Measurements from ENCODE around the gene FKBP9.
"Not testable (repeated sequence)": the region's sequence is repeated elsewhere in the genome, so short reads cannot be mapped to it uniquely, and the experiment has no call there.

Gene FKBP9

DNA sequence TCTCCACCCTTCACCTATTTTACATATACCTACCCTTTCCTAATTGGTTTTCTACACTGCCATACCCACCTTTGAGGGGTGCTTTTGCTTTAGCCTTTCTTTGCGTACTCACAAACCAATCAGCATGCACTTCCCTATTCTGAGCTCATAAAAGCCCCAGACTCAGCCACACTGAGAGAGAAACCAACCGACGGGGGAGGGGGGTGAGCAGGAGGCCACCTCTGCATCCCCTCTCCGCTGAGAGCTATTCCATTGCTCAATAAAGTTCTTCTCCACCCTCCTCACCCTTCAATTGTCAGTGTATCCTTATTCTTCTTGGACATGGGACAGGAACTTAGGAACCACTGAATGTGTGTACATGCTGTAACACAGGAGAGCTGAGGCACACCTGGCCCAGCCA lies 9.0 kb upstream of the FKBP9 start:
- DNase-seq (ENCODE audit: low read depth) = no peak

DNA sequence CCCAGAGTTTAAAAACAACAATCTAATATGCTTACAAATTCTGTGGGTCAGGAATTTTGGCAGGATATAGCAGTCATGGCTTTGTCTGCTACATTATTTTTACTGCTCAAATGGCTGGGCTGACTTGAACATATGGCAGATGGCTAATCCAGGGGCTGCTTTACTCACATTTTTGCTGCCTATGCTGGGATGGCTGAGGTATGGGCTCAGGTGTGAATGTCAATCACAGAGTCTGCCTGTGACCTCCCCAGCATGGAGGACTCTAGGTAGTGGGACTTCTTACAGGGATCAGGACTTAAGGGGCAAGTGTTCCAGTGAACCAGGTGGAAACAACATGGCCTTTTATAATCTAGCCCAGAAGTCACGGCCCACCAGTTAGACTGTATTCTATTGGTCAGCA lies 4.4 kb upstream of the FKBP9 start:
- no peak for DNase-seq (ENCODE audit: low read depth)

DNA sequence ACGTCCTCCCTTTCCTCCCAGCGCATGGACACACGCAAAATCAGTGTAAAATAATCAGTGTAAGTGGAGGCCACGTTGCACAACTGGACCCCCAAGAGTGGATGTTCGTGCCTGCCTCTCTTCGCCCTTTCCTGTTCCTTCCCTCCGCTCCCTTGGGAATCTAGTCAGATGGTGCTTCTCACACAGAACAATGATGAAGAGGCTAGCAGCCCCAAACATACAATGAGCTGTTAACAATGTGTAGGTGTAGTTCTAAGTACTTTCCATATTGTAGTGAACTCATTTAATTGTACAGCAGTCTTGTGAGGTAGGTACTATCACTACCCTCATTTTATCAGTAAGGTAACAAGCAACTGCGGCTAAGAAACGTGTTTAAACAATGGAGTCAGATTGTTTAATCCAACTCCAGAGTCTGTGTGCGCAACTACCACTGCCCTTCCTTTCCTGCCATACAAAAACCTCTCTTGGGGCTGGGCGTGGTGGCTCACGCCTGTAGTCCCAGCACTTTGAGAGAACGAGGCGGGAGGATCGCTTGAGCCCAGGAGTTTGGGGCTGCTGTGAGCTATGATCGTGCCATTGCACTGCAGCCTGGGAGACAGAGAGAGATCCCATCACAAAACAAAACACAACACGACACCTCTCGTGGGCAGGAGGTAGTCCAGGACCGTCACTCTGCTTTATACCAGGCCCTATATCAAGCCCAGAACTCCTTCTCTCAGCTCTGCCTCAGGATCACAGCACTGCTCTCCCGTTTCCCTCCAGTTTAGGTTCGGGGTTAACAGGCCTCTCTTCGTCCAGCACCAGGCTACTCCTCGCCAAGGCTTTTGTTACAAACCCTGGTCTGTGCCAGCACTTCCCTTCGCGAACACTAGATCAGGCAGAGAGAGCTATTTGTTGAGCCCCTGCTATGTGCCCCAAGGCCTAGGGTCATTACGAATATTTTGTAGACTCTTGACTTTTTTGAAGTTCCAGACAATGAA lies 1.1 kb downstream of the FKBP9 start:
- DNase-seq (ENCODE audit: low read depth) = peak; percentile 43

GRCh38 chr7:32963880-32964301 lies 6.7 kb downstream of the FKBP9 start:
- not testable (repeated sequence) for DNase-seq (ENCODE audit: low read depth)

DNA sequence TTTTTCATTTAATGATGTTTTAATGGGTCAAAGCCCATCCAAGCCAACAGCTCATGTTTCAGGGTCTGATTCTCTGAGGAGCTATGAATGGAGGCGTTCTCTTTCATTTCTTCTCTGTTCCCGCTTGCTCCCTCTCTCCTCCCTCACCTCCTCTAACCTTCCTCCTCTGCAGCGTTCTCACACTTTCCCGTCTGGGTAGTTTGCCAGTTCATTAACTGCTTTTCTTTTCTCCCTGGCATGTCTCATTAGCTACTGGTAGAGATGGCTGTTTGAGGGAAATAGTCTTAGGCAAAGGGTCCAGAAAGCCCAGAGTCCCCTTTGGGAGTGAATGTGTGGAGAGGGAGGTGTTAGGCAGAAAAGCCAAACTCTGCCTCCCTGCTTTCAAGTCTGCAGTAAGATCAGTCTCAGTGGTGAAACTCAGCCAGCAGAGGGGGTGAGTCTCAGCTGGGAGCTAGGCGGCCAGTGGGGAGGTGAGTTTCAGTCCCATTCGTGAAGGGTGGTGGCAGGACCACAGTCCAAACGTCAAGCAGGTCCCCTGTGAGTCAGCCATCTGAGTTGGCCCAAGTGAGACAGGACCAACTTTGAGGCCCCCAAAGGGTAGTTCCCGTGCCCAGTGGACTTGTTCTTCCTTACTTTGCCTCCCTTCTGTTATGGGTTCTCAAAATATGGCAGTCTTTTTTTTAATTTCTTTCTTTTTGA lies 7.4 kb downstream of the FKBP9 start:
- not testable (repeated sequence) for DNase-seq (ENCODE audit: low read depth)

DNA sequence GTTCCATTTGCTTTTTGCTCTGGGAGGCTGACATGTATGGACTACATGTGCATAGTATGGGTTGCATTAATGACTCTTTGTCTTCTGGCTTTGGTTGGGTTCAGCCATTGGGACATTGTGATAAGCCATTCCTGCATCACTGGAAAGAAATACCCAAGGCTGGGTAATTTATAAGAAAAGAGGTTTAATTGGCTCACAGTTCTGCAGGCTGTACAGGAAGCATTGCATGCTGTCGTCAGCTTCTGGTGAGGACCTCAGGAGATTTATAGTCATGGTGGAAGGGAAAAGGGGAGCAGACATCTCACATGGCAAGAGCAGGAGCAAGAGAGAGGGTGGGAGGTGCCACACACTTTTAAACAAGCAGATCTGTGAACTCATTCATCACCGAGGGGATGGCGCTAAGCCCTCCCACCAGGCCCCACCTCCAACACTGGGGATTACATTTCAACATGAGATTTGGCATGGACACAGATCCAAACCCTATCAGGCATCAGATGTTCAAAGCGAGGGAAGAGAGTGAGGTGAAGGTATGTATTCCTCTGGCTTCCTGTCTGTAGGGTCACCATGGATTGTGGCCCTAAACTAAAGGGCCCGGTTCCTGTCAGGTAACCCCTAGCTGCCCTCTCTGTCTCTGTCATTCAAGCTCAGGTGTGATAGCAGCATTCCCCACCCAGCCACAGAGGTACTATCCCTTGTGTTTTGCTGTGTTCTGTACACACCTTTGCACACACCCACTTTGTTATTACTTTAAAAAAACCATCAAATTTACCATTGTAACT lies 9.4 kb downstream of the FKBP9 start:
- not testable (repeated sequence) for DNase-seq (ENCODE audit: low read depth)

DNA sequence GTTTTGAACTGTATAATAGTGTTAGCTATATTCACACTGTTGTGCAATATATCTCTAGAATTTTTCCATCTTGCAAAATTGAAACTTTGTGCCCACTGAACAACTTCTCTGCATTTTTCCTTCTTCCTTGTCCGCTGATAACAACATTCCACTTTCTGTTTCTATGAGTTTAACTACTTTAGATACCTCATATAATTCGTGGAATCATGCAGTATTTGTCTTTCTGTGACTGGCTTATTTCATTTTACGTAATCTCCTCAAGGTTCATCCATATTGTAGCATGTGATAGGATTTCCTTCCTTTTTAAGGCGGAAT lies 10.0 kb downstream of the FKBP9 start:
- peak; percentile 45 for DNase-seq (ENCODE audit: low read depth)

DNA sequence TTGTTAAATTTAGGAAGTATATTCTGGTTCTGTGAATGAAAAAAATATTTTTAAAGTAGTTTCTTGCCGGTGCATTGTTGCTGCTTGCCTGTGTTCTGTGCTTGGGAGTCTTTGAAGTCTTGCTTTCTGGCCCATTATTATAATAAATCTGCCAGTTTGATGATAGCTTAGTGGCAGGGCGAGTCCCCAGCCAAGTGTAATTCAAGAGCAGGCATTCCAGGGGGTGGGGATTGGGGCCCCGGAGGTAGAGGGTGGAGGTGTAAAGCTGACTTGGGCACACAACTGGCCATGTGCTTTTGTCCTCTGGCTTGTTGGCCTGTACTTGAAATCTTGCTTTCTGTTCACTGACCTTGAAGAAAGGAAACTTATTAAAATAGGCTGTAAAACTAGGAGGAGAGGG lies 14.7 kb downstream of the FKBP9 start:
- not testable (repeated sequence) for DNase-seq (ENCODE audit: low read depth)

GRCh38 chr7:32977159-32977558 lies 19.9 kb downstream of the FKBP9 start:
- DNase-seq (ENCODE audit: low read depth) = peak; percentile 65

DNA sequence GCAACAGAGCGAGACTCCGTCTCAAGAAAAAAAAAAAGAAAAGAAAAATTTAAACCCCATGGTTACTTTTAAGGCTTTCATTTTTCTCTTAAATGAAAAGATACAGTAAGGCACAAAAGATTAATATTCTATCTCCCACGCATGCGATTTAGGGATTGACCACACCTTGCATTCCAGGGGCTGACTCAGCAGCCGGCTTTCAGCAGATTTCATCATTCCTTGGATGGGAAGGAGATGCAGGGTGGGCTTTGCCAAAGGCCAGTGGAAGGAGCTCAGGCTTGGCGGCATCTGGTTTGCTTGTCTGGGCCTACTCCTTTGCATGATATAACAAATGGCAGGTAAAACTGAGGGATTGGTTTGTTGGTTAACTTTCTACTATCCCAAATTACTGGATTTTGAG lies 22.0 kb downstream of the FKBP9 start:
- DNase-seq (ENCODE audit: low read depth) = peak; percentile 84

GRCh38 chr7:32979902-32980301 lies 22.7 kb downstream of the FKBP9 start:
- DNase-seq (ENCODE audit: low read depth) = peak; percentile 9

DNA sequence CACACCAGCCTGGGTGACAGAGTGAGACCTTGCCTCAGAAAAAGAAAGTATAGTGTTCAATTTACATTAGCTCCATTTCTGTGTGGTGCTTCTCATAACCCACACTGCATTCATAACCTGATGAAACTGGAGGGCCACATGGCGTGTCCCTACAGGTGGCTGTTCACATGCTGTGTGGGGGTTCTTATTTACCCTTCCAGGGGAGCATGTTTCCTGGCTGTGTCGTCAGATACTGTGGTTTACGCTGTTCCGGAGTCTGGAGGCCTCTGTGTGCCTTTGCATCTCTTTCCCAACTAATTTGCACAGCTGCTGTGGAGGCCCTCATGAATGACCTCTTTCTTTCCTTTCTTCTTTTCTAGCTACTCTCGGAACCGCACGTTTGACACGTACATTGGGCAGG lies 30.9 kb downstream of the FKBP9 start:
- not testable (repeated sequence) for DNase-seq (ENCODE audit: low read depth)

DNA sequence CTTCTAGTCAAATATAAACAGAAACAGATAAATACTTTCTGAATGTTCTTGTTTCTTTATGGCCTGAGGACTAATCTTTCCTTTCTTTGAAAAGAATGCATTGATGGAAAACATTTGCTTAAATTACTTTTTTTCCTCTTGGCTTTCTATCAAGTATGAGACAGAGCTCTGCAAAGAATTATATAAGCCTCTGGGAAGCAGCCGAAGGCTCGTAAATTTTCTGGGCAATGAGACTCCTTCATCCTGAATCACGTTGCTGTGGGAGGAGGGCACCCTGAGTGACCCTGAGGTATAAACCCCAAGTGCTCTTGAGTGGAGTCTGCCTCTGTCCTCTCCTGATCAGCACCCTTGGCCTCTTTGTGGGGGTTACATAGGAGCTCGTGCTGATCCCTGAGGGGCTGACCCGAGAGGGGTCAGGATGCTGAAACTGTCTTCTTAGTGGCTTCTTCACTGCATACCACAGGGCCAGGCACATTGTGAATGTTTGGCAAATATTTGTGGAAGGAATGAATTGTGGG lies 33.9 kb downstream of the FKBP9 start:
- DNase-seq (ENCODE audit: low read depth) = peak; percentile 62

DNA sequence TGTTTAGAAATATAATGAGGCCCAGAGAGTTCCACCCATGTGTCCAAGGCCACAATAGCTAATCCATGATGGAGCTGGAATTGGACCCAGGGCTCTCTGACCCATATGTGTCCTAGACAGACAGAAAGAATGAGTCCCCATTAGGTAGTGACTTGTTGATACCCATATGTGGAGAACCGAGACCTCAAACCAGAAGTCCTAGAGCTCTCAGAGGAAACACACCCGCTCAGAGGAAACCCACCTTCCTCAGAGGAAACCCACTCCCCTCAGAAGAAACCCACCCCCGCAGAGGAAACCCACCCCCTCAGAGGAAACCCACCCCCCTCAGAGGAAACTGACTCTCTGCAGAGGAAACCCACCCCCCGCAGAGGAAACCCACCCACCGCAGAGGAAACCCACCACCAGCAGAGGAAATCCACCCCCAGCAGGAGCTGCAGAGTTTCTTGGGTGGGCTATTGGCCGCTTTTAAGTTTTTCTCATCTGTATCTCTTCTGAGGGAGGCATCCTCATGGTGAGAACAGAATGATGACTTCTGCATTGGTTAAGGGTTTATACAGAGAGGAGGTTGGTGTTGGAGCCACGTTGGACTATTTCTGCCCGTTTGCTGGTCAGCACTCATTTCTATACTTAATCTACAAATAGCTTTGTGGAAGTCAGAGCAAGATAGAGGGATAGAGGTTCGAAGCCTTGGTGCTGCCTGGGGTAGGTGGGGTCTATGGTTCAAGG lies 34.9 kb downstream of the FKBP9 start:
- DNase-seq (ENCODE audit: low read depth) = not testable (repeated sequence)

DNA sequence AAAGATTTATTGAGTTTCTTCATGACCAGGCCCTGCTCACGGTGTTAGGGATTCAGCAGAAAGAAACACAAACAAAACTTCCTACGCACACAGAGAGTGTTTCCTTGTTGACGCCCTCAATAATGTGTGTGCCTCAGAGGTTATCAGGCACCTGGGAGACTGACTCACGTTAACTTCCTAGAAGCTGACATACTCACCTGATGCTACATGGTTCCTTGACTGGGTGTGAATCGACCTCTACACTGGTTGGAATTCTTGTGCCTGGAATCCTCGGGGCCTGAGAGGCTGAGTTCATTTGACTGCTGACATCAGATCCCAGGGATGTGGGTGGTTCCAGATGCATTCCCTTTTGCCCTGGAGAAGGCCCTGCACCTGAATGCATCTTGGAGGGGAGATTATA lies 35.5 kb downstream of the FKBP9 start:
- peak; percentile 22 for DNase-seq (ENCODE audit: low read depth)

DNA sequence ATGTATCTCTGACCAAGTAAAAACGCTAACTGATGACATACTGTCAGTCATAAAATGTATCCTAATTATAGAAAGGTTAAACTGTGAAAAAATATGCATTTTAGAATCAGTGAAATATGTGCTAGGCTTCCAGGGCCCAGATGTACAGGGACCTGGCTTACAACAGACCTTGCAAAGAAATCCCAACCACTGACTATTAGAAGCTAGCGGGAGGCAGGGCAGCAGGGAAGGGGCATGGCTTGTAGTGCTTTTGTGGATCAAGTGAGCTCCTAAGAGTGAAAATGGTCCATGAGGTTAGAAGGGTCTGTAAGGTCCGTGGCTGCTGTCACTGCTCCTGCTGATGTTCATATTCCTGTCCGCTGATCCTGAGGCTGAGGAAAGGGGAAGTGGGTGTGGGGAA lies 40.7 kb downstream of the FKBP9 start:
- peak; percentile 20 for DNase-seq (ENCODE audit: low read depth)

DNA sequence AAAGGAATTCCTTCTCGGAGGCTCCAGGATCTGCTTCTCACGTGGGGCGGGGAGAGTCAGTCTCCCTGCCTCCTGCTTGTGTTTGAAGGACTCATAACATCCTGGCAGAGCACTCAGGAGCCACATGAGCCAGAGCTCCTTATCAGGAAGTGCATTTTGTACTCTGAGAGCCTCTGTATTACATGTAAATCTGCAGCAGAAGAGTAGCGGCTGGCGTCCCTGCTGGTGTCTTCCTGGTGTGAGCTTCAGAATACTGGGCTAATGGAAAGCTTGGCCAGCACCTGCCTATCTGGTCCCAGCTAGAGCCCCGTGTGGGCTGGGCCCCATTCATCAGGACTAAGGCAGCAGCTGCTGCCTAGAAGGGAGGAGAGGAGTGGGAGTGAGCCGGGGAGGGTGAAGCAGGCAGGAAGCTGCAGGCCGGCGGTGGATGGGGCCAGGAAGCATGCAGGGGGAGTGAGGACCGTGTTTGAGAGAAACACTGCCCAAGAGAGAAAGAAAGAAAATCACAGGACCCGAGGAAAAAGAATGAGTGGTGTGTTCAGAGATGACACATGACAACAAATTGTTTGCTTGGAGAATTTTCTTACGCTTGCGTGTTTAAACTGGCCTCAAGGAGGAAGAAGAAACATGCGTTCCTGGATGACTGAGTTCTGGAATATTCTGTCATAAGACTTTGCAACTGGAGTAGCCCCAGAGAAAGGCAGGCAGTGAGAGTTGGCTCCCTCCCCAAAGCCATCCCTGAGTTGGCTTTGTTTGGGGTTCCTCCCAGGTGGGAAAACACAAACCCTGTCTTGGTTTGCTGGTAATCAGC lies 41.3 kb downstream of the FKBP9 start:
- peak; percentile 89 for DNase-seq (ENCODE audit: low read depth)

- not testable (repeated sequence) for DNase-seq (ENCODE audit: low read depth)
Observed at GRCh38 chr7:32999380-32999779, 42.1 kb downstream of the FKBP9 start.

DNA sequence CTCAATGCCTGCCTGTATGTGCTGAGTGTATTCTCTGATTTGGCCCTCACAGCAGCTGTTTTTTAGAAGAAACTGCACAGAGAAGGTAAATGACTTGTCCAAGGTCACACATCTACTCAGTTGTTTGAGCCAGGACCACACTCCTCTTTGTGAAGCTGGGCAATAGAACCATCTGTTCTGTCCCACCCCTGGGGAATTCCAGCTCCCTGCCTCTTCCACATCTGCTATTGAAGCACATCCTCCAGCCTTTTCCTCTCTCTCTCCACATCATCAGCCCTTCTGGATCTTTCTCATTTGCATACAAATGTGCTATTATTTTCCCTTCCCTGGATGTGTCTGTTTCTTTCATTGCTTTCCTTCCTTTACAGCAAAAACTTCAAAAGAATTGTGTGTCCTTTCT lies 45.9 kb downstream of the FKBP9 start:
- not testable (repeated sequence) for DNase-seq (ENCODE audit: low read depth)

DNA sequence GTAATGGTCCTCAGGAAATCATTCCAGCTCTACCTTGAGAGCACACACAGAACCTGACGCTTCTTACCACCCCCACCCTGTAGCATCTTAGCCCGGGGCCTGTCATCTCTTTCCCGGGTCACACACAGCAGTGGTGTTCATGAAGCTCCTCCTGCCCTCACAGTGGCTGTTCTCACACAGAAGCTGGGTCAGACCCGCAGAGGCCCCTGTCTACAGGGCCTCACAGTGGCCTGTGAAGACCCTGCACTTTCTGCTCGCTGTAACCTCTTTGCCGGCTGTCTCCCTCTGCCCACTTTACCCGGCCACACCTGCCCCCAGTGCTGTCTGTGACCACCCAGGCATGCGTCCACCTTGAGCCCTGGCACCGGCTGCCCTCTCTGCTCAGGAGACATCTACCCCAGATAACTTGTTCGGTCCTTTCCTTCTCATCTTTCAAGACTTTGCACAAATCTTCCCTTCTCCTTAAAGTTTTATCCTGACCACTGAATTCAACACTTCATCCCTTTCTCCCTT lies 46.9 kb downstream of the FKBP9 start:
- not testable (repeated sequence) for DNase-seq (ENCODE audit: low read depth)
